Myocyte (in vitro differentiated cells): ENCODE measurements around the gene MPPED2. TPM values are rescaled to one million over a fixed set of nuclear protein-coding genes. Genes with fewer than 3 reads are reported as not detected.

Experiments
- DNase-seq: peaks from one replicate; pipeline ENCODE4 v3.0.0-alpha.2; 2012; ENCODE audit warnings: low read depth
- total RNA-seq: library from RNA; depleted of rRNA; stranded (reverse); fragments of >200 nt; gene quantifications from 2 replicates; pipeline ENCODE4 v1.2.3, GENCODE V29; 2014

Gene MPPED2
- total RNA-seq, 1 donor from 2014 or later = 0.51 TPM

DNA sequence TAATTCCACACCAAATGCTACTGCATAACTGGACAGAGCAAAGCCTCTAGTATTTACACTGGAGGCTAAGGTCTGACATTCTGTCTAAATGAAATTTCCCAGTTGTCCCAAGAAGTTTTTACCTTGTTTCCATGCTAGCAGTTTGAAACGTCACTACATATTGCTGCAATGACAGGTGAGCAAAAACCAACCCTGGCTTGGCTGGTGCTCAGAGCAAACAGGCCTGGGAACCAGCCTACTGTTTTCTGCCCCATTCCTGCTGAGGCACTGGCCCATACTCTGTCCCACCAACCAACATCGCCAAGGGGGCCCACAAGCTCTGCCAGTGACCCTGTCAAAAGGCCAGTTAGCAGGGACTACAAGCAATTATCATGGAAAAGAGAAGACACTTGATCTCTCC lies 131.1 kb downstream of the MPPED2 start:
- DNase-seq = no peak

DNA sequence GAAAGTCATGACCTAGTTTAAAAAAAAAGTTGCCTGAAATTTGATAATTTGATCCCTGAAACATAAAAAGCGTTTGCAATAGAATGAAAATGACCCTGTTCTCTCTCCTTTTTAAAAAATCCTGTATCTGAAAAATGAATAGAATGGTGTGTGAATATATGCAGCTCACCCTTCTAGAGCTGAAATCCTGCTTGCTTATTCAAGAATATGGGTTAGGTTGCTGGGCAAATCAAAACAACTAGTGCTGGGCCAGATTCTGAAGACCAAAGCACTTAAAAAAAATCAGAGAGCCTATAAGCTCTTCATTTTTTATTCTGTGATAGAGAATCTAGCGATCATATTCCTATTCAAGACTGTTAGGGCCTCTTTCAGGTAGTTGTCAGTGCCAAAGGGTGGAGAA lies 131.6 kb downstream of the MPPED2 start:
- DNase-seq = no peak

DNA sequence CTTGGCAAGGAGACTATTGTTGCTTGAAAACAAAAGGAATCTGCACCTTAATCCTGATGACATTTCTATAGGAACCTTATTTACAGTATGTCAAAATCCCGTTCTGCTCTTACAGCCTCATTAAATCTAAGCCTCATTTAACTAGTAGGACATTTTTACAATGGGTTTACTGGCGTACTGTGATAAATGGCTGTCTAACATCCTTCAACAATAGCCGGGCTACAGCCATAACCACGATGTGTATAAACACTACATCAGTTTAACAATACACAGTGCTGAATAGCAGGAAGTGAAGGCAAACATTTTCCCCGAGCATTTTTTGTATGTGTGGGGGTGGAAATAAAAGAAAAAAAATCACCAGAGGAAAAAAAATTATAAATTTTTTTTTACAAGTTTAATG lies 132.0 kb downstream of the MPPED2 start:
- DNase-seq = no peak

DNA sequence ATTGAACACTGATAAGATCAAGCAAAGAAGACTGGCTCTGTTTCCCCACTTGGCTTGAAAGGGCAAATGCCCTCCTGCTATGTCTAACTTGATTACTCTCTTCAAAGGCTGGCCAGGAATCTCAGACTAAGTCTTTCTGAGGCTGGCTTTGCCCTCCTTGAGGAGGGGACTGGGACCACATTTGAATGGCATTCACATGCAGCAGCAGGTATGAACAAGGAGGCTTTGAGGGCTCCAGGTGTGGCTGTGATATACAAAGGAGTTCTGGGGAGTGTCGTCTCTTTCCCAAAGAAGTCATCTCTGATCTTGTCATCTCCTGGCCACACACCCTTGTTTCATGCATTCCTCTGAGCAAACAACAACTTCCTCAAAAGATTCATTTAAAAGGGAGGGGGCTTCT lies 132.4 kb downstream of the MPPED2 start:
- DNase-seq = no peak

DNA sequence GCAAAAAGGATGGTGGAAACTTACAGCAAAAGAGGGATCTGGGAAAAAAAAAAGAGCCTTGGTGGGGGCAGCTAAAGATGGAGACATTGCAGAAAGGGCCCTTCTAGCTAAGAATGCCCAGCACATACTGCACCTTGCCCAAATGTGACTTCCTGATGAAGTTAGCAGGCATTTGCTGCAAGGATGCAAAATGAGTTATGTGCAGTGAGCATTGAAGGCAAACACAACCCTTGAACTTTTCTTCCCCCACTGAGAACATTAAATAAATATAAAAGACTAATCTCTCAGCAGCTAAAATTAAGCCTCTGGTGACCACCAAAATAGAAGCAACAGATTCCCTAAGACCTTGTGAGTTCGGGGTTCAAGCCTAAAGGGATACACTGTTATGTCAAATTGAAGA lies 133.3 kb downstream of the MPPED2 start:
- DNase-seq = no peak

DNA sequence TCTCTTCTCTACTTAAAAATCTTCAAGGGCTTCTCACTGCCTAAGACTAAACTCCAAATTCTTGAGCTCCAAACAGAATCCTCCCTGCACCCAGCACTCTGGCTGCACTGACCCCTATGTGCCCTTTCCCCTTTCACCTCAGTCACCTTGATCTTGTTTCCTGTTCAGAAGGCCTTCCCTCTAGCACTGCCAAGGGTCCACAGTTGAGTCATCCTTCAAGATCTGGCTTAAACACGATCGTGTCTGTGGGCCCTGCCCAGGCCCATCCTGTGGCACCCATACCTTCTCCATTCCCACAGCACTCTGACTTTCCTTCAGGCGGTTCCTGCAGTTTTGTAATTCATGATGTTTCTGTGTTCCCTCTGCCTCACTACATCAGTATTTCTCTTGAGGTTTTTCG lies 134.0 kb downstream of the MPPED2 start:
- no peak for DNase-seq

DNA sequence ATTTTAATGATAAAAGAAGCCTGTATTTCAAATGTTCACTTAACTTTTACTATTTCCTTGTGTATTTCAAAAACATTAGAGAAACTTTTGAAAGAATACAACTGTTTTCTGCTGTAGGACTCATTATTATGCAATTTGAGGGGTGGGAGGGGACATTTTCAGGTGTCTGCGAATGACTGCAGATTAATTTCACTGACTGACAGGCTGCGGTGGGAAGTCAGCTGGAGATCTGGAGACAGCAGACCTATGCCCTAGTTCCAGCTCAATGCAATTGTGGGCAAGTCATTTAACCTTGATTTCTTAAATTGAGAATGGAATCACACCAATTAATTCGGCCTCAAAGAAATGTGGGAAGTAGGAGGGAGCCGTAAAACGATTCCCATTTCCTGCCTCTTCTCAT lies 134.5 kb downstream of the MPPED2 start:
- DNase-seq = no peak

DNA sequence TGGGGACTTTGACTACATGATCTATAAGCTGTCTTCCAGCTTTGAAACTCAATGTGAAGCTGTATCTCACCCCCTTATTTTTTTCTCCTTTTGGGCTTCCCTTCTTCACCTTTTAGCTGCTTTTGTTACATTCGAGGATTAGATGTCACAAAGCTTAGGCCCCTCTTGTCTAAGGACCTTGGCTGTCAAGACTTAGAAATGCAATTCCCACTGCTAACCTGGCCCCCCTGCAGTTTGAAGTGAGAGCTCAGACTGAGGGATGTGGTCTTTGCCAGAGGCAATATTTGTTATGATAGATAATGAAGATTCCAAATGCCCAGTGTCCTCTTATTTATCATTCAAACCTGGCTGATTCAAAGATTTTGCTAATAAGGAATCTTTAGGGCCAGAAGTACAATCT lies 135.0 kb downstream of the MPPED2 start:
- DNase-seq = no peak

DNA sequence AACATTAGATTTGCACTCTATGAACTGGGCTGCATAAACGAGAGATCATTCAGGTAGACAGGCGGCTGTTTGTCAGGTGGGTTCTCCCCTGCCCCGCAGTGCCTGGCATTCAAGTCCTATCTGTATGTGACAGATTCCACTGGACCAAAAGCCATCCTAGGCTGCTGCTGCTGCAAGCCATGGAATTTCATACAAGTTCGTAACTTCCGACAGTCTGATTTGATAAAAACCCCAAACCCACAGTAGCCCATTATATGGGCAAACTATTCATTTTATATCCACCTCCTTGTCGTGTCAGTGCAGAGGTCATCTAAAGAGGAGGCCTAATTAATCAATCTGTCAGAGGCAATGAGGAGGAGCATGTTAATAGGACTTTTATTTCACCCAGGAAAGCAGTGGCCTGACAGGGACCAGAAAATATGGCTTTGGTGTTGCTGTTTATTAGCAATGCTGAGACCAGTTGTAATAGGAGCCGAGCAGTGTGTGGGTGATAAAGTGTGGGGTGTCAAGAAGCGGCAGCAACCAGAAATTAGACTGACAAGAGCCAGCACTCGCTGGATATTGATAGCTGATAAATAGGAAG lies 139.0 kb downstream of the MPPED2 start:
- no peak for DNase-seq

DNA sequence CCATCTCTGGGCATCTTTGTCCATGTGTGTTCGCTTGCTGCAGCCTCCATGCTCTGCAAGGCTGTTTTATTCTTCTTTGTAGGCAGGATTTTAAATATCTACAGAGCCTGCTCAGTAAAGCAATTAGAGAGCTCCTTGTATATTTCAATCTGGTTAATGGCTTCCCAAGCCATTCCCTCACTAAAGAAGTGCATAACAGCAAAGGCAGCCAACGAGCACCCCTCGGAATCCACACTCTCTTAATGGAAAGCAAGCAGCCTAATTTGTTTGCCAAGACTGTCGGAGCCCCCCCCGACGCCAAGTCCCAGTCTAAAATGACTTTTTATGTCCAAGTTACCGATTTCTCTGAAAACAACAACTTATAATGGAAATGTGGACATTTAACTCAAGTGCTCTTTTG lies 139.6 kb downstream of the MPPED2 start:
- DNase-seq = no peak

DNA sequence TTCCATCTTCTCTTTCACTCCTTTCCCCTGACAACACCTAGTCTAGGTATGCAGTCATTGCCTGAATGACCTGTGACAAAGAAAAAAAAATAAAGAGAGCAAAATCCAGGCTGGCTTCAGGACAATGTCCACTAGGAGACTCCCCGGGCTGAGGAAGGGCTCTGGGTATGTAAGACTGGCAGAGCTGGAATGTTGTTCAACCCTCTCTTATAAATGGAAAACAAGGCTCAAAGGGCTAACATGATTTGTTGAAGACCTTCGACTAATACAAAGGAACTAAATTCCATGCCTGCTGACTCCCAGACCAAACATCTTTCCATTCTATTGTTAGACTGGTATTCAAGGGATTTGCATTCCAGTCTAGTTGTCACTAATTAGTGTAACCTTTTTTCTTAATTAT lies 141.1 kb downstream of the MPPED2 start:
- no peak for DNase-seq

DNA sequence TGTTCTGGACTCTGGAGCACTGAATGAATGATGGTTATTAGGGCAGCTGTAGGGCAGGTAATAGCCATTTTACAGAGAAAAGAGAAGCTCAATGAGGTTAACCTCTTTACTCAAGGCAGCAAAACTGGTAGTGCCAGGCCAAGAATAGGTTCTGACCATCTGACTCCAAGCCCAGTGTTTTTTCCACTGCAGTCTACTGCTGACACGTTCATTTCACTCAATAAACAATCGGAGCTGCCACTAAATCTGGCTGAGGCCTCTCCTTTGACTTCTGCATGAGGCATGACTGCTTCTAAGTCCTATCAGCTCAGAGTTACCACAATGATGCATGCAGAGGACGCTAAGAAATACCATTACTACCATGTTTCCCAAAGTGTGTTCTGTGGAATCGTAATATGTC lies 145.6 kb downstream of the MPPED2 start:
- no peak for DNase-seq

DNA sequence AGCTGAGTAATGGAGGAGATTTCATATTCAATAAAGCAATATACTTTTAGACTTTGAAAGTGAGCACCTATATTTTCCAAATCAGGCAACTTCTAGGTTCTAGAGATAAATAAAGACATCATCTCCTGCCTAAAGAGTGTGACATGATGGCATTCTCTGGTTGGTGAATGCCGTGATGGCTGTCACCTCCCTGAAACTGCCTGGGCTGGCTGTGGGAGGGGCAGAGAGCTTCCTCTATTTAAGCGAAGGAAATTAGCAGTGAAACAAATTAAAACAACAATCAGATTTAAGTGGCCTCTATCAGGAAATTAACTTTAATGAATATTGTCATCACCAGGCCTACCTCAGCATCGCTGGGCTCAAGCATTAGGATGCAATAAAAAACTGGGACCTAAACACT lies 149.4 kb downstream of the MPPED2 start:
- DNase-seq = no peak

DNA sequence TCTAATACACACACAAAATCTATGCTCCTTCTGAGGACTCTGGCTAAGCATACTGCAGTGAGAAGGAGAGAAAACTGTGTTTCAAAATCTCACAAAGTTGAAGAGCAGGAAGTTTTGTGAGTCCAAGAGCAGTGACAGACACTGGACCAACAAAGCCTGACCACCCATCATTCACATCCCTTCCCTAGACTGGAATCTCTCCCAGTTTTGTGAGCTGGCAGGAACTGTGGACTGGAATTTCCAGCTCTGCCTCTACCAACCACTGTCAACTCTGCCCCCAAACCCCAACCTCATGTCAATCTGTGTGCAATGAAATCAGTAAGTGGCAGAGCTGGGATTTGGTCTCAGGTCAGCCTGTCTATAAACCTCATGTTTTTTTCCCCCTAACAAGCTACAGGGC lies 150.7 kb downstream of the MPPED2 start:
- DNase-seq = peak; percentile 36

DNA sequence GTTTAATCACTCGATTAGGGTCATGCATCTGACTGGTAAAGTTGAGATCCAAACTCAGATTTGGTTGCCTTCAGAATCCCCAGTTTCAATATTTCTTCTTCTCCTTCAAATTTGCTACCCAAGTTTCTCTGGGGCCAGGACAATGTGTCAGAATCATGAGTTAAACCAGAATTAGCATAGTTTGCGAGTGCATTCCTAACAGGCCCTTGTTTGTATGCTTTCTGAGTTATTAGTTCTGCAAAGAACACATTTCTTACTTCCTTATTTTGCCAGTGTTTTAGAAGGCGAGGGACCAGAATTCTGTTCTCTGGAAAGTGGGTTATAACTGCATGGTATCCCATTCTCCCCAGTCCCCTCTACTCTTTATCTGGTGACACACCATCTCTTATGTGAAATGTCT lies 151.3 kb downstream of the MPPED2 start:
- DNase-seq = no peak

DNA sequence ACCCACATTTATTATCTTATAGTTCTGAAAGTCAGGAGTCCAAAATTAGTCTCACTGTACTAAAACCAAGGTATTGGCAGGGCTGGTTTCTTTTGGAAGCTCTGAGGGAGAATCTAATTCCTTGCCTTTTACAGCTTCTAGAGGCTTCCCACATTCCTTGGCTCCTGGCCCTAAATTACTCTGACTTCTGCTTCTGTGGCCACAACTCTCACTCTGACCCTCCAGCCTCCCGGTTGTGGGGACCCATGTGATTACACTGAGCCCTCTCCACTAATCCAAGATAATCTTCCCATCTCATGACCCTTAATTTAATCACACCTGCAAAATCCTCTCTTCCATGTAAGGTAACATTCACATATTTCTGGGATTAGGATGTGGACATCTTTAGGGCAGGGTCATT lies 152.3 kb downstream of the MPPED2 start:
- DNase-seq = peak; percentile 58

DNA sequence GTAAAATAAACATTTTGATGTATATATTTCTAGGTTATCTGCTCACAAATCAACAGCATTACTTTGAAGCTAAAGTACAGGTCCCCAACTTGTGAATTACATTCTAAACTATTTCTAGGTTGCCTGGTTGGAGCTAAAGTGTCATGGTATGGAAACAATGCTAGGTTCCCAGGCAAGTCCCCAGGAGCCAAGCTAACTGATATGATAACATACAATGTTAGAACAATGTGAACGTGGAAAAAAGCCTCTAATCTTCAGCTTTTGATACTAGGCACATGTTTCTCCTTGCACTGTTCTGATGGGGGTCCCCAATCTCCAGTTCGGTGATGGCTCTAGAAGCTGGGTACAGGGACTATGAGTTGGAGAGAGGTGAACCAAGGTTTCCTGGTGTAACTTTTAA lies 153.4 kb downstream of the MPPED2 start:
- no peak for DNase-seq

DNA sequence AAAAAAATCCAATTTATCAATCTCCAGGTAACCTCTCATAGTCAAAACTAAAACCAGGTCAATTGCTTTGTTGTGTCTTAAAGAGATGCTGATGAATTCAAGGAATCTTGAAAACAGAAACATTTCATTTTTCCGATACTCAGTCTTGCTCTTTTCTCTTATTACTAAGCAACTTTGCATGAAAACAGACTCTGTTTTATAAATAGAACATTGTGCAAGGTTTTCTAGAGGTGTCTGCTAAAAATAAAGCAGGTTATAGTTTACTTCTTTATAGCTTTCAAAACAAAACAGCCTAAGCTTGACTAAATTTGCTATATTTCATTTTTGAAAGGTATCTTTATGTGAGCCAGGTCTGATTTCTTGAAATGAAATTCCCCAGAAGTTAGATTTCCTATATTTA lies 154.0 kb downstream of the MPPED2 start:
- no peak for DNase-seq

DNA sequence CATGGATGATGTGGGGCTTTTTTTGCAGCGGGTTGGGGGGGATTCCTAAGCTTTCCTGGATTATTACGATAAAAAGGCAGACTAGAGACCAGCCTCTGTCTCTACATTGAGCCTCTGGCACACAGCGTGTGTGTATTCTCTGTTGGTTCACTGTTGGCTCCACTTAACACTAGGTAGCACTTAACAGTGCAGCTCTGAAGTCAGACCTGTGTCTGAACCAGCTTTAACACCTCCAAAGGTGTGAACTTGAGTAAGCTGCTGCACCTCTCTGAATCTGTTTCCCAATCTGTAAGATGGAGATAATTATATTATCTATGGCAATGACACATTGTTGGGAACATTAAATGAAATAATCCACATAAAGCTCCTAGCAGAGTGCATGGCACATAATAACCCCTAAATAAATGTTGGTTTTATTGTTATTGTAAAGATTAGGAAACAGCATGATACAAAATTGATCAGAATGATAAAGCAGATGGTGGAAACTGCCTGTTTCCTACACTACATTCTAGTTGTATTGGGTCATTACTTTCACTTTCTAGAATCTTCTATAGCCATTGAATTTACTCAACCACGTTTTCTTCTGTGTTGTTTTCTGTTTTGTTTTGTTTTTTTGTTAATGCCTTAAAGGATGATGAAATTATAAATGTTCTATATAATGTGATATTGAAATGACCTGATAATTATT lies 154.9 kb downstream of the MPPED2 start:
- DNase-seq = no peak

DNA sequence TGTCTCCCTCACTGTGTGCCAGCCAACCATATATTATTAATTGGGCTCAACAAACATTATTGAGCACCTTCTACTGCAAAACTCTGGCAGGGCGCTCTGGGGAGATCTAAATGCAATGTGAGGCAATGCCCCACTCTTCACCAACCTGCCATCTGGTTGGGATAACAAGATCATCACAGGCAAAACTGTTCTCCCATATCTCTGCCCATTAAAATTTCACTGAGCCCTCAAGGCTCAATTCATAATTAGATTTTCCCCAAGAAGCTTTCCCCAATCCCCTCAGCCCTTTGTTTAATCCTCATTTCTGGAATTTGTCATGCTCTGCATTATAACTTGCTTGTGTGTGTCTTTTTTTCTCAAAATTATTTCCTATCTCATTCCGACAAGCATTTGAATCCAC lies 156.6 kb downstream of the MPPED2 start:
- DNase-seq = no peak

DNA sequence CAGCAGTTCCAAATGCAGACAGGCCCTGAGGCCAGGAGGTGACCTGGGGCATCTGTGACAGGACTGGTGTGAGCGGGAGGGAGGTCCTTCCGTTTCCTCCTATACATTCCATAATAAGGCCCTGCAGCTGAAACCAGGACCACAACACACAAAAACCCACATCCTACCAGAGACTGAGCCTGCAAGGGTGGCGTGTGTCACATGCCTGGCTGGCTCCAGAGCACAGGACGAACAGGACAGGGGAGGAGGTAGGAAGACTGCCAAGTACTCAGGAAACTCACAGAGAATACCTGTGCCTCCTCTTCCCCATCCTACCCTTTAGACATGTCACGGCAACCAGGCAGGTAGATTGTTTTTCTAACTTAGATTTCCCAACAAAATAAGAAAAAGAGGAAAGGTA lies 159.4 kb downstream of the MPPED2 start:
- DNase-seq = no peak

DNA sequence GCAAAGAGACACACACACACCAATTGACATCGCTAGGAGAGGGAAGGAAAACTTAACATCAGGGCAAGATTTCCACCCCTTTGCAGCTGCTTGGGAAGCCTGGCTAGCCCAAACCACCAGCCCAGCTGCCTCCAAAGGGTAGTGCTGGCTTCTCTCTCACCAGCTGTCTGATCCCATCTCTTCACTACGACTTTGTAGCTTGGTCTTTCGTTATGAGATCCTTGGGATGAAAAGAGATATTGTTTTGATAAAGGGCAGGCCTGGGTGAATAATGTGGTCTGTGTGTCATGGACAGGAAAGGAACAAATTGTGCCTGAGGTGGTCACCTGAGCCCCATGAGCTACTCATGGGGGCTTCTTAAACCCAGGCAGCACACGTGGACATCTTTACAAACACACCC lies 161.3 kb downstream of the MPPED2 start:
- peak; percentile 92 for DNase-seq

DNA sequence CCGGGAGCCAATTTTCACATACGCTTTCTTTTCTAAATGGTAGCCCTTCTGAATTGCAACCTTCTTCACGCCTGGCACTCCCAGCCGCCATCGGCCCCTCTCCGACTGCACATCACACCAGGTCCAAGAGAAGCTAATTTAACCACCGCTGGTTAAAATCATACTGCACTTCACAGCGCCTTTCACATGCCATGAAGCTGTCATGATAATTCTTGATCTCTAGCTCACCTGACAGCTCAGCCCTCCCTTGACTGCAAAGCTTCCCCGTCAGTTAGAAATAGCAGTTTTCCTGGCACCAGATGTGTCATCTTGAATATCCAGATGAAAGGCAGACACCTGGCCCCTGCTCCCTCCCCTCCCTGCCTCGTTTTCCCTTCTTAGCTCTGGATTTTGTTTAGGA lies 161.8 kb downstream of the MPPED2 start:
- DNase-seq = no peak

DNA sequence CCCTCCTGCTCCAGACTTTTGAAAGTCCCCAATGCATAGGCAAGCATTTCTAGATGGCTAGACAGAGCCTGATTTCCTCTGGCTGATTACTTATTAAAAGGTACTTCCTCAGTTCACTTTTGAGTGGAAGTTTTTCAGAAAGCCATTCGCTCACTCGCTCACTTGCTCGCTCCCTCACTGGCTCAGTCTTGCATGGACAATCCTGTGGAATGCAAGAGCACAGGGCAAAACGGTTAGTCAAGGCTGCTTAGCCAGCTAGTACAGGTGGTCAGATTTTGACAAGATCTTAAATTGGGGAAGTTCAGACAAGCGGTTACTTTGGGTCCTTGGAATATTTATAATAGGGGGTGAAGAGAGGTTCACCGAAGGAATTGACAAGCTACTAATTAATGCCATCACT lies 162.3 kb downstream of the MPPED2 start:
- DNase-seq = no peak
